NCI-H2227 (cell line): ENCODE measurements around the gene AKAP6.

Experiments
- DNase-seq: peaks from one replicate; lab custom pipeline; 2025; ENCODE audit not compliant: unreplicated experiment; lab: John Stamatoyannopoulos, UW

Gene AKAP6

GRCh38 chr14:32696325-32697091, 367.4 kb downstream of the AKAP6 start:
- no peak for DNase-seq

DNA sequence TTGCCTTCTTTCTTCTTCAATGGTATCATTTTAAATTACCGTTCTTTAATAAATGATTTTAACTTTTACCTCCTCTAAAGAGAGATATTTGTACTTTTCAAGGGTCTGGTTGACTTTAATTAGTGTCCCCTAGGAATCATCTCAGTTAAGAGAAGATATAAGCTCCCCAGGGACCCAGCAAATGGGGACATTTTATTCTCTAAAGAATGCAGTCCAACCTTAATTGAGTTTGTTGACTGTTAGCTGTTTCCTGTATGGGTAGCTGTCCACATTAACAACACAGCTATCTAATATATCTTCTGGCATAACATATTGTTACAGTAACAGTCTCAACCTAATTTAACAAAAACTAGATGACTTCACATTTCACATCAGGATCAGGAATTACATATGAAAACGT, 368.0 kb downstream of the AKAP6 start:
- DNase-seq = no peak

DNA sequence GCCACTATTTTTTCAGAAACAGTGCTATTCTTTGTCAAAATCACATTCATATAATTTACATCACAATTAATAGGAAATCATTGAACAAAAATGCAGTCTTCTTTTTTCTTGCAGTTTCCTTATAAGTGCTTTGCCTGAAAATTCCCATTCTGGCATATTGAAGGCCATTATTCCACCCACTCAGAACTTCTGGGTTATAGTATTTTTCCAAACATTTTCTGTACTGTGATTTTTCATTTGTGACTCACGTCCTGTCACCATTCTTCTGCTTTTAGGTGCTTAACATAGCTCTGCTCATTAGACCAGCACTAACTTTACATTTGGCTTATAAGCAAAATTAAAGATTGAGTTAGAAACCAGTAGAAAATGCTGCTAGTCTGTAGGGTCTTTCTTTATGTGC, 368.6 kb downstream of the AKAP6 start:
- DNase-seq = no peak

DNA sequence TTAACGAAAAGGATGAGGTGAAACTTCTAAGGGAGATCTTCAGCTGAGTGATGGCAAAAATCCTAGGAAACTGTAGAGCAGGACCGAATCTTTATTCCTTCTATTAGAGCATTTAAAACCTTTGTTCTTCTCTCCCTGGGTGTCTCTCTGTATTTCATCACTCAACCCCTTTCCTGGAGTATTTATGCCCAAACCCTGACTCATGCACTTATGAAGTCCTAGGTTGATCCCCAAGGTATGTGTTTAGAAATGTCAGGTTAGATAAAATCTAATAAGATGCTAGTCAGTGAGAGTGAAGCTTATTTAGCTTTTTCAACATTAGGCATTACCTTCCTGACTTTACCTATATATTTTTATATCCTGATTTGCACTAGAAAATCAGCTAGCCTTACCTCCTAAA, 369.7 kb downstream of the AKAP6 start:
- no peak for DNase-seq

GRCh38 chr14:32701475-32701874, 372.4 kb downstream of the AKAP6 start:
- no peak for DNase-seq

DNA sequence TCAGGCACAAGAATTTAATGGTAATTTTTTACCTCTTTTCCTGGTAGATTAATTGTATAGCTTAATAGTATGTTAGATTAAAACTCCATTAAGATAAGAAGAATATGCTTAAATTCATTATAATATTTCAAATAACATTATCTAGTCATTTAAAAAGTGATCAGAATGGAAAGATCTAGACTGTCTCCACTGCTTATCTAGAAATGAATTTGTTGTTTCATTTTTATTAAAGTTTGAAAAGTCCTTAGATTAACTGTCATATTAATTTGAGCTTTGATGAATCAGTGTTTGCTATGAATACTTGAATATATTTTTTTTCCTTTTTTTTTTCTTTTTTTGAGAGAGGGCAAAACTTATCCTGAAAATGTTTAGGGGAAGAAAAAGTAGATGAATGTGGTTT, 373.0 kb downstream of the AKAP6 start:
- no peak for DNase-seq

- no peak for DNase-seq
Measured at GRCh38 chr14:32702562-32702961, 373.5 kb downstream of the AKAP6 start.

- no peak for DNase-seq
Measured at GRCh38 chr14:32703183-32703621, 374.1 kb downstream of the AKAP6 start.

DNA sequence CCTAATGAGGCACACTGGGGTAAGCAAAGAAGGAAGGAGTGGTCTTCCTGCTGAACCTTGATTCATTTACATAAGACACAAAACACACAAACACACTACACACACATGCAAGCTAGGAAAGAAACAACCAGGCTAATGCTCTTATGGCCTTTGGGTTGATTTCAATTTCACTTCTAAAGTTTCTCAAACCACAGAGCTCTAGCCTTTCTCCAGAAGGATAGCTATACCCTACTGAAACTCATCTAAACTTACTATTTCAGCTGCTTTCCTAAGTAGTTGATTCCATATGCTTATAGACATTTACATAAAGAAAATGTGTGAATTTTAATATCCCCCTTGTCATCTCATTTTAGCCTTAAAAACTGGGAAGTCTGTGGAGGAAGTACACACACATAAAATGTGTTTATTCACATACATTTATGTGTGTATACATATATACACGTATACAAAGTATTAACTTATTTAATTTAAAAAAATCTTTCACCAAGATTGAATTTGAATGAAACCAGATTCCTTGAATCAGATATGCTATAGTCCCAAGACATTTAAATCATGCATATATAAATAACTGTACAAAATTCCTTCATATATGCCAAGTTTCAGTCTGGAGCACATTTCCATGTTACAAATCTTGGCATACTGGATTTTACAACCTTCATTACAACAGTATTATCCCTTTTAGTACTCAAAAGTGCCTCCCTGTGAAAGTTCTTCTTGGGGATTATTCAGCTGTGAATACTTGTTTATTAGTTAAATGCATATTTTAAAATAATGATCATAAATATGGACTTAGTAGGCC, 377.8 kb downstream of the AKAP6 start:
- no peak for DNase-seq

DNA sequence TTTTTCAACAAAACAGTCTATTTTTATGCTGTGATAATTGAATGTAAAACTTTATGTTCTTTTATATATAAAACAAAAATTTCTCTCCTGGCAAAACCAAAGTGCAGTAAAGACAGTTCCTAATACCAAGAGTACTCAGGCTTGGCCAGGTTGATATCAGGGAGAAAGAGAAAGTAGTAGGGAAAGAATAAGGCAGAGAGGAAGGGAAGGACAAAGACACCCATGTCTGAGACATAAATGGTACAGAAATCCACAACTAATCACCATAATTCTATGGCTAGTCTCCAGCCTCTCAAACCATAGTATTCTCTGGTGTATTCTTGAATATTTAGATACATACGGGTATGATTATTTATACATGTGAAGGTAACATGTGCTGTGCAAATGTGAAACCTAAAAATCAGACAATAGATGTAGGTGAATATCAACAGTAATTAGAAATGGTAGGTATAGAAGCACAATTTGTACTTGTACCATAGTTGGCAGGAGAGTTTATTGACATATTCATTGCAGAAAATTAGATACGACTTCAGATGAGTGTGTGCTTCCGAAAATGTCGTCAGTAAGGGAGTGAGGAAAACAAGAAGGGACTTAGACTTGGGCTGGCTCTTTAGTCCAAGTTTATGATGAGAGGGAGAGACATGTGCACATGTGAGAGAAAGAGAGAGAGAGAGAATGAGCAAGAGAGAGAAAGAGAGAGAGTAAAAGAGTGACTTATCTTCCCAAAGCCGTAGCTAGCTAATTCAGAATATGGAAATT, 378.8 kb downstream of the AKAP6 start:
- DNase-seq = no peak

DNA sequence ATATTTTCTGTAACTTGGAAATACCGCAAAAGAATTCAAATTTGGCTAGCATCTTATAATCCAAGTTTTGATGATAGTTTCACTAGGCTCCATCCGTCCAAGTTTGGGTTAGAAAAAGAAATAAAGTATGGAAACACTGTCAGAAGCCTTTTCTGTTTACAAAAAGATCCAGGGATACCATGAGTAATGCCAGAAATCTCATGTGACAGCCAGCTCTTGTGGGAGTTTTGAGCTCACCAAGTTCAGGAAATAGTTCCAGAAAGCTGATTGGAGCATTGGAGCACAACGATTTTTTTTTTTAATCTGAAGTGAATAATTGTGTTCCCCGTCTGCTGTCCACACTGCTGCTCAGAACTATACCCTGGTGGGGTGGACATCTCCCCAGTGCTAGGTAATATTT, 379.9 kb downstream of the AKAP6 start:
- DNase-seq = no peak

GRCh38 chr14:32710231-32710671, 381.2 kb downstream of the AKAP6 start:
- DNase-seq = peak; percentile 34

DNA sequence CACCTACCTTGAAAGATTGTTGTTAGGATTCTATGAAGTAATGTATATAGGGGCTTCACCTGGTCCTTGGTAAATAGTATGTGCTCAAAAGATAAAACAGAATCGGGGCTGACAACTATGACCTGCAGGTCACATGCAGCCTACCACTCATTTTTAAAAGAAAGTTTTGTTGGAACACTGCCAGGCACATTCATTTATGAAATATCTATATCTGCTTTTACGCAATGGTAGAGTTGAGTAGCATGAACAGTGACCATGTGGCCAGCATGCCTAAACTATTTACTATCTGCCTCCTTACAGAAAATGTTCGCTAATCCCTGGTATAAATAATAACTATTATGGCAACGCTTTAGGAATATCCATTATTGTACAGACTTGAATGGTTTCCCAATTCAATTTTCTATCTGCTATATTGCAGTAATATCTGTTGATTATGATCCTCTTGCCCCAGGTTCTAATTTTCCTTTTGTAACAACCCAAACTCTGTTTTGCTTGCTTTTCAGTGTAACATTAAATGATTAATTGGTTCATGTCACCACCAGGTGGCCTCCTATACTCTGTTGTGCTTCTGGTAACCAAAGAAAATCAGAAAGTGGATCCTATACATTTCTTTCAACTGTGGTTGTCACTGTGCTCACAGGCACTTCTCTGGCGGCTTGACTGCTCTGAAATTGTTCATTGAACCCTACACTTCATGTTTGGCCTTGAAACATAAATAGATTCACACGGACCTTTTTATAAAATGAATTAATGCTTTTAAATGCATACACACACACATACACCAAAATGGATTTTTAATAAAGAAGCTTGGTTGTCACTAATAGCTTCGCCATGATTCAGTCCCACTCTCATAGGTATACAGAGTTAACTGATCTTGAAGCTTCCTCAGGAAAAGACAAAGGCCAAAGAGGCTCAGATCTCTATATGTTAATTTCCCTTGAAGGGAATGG, 381.9 kb downstream of the AKAP6 start:
- DNase-seq = peak; percentile 74

GRCh38 chr14:32713856-32714255, 384.8 kb downstream of the AKAP6 start:
- no peak for DNase-seq

GRCh38 chr14:32719601-32720000, 390.5 kb downstream of the AKAP6 start:
- DNase-seq = no peak

GRCh38 chr14:32720927-32721326, 391.8 kb downstream of the AKAP6 start:
- DNase-seq = no peak

DNA sequence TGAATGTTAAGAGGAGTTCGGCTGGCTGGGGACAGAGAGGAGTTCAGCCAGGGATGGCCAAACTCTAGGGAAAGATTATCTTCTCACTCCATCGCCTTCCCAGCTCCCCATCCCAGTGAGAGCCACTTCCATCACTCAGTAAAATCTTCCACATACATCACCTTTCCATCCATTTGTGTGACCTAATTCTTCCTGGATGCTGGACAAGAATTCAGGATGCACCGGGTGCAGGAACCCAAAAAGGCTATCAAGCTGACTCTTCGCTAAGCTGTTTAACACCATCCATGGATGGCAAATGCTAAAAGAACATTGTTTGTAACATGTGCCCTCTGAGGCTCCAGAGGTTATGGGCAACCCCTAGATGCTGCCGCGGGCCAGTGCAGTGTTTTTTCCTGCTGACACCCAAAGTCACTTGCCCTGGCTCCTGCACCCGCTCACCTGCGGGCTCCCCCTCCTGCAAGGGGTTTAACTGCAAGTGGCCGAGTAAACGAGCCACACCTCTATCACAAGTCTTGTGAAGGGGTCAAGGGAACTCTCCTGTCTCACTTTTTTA, 393.6 kb downstream of the AKAP6 start:
- DNase-seq = no peak

DNA sequence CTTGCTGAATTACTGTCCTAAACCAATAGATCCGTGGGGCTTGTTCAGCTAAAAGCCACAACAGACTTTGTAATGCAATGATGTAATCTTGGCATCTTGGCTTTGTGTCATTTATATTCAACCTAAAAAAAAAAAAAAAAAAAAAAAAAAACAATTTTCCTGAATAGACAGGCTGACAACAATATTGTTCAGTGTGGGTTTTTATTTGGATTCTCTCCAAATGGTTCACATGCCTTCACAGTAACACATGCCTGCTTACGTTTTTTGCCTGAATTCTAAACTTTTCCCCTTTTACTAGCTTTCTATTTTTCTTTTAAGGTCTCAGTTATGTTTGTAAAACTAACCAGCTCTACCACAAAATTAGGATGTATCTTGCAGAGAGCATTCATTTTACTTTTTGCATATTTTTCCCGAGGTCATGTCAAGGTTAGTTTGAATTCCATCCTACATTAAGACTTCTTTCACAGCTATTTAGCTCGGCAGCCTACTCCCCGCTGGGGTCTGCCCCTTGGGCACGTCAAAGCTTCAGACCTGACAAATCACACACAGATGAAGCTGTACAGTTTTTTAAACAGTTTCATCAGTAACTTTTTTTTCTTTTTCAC, 395.9 kb downstream of the AKAP6 start:
- peak; percentile 39 for DNase-seq

DNA sequence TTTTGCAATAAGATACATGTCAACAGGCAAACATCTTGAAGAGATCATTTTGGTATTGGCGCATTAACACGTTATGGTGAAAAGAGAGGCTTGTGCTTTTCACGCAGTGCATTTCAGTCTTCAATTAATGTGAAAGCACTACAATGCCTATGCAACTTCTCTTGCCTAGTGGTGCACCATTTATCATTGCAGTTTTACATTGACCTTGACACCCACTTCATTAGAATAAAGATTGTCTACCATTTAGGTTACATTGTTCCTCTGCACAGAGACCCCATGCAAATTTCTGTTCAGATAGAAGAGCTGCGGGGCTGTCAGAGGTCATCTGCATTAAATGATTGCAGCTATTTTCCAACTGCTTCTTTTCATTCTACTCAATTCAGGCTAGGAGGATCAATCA, 397.4 kb downstream of the AKAP6 start:
- peak; percentile 22 for DNase-seq

- DNase-seq = no peak
Measured at GRCh38 chr14:32727832-32728231, 398.7 kb downstream of the AKAP6 start.
